ENCODE data around the gene PRKACA. TPM values are rescaled to one million over a fixed set of nuclear protein-coding genes. Genes with fewer than 3 reads are reported as not detected.
"Not testable (repeated sequence)": the region's sequence is repeated elsewhere in the genome, so short reads cannot be mapped to it uniquely, and the experiment has no call there.

PRKACA gene
- total RNA-seq, 1 experiment from 2014 or later: 57.3 TPM

DNA sequence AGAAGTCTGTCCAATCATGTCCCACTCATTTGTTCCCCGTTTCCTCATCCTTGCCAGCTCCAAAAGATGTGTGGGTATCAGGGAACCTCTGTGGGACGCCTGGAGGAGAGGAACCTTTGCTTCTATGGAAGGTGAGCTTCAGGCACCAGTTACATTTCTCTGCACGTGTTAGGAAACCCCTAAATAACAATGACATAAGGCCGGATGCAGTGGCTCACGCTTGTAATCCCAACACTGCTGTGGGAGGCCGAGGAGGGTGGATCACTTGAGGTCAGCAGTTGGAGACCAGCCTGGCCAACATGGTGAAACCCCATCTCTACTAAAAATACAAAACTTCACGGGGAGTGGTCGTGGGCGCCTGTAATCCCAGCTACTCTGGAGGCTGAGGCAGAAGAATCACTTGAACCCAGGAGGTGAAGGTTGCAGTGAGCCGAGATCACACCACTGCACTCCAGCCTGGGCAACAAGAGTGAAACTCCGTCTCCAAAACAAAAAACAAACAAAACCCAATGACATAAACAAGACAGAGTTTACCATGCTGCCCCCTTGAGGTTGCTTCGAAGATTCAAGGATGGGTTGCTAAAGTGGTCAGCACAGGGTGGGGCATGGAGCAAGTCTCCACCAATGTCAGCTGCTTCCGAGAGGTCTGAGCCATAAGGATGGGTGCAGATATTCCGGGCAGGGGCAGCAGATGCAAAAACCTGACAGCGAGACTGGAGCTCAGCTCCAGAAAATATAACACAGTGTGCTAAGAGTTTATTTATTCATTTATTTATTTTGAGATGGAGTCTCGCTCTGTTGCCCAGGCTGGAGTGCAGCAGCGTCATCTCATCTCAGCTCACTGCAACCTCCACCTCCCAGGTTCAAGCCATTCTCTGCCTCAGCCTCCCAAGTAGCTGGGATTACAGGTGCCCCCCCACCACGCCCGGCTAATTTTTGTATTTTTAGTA lies 74.6 kb downstream of the PRKACA start:
- H3K27ac Mint-ChIP-seq (ENCODE audit: unreplicated experiment); H3K4me3 Mint-ChIP-seq (ENCODE audit: low read depth, unreplicated experiment); H3K4me1 Mint-ChIP-seq (ENCODE audit: low read depth, unreplicated experiment); H3K27me3 Mint-ChIP-seq (ENCODE audit: unreplicated experiment); CTCF ChIA-PET; H3K9me3 Mint-ChIP-seq (ENCODE audit: low read depth, unreplicated experiment); intact Hi-C loops (cut with micrococcal nuclease; ENCODE audit: unreplicated experiment); BruUV-seq (replicated peaks); H3K36me3 Mint-ChIP-seq (ENCODE audit: insufficient read depth, unreplicated experiment): not testable (repeated sequence)
- TF ChIP-seq, protein P1, sequence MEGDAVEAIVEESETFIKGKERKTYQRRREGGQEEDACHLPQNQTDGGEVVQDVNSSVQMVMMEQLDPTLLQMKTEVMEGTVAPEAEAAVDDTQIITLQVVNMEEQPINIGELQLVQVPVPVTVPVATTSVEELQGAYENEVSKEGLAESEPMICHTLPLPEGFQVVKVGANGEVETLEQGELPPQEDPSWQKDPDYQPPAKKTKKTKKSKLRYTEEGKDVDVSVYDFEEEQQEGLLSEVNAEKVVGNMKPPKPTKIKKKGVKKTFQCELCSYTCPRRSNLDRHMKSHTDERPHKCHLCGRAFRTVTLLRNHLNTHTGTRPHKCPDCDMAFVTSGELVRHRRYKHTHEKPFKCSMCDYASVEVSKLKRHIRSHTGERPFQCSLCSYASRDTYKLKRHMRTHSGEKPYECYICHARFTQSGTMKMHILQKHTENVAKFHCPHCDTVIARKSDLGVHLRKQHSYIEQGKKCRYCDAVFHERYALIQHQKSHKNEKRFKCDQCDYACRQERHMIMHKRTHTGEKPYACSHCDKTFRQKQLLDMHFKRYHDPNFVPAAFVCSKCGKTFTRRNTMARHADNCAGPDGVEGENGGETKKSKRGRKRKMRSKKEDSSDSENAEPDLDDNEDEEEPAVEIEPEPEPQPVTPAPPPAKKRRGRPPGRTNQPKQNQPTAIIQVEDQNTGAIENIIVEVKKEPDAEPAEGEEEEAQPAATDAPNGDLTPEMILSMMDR (IDR thresholded peaks at IDR 0.05; ENCODE audit: unreplicated experiment): peak; percentile 39
- DNase-seq: peak; percentile 45

Other genes starting within 250 kb of the PRKACA start
- gene NANOS3, start 240.6 kb downstream of the PRKACA start, total RNA-seq (2022): 1.2 TPM in 1 of 2 replicates, not detected in the other
- 1.0 and 1.5 TPM in 2 replicates for gene BRME1, start 211.6 kb downstream of the PRKACA start, total RNA-seq (2022)
- 37.2 and 41.7 TPM in 2 replicates for gene CC2D1A, start 211.6 kb downstream of the PRKACA start, total RNA-seq (2022)
- gene PODNL1, start 179.3 kb downstream of the PRKACA start, total RNA-seq (2022): not detected in 2 replicates
- gene DCAF15, start 165.3 kb downstream of the PRKACA start, total RNA-seq (2022): 34.0 and 35.5 TPM in 2 replicates
- gene RFX1, start 111.4 kb downstream of the PRKACA start, total RNA-seq (2022): 13.8 and 14.9 TPM in 2 replicates
- gene RLN3, start 89.6 kb downstream of the PRKACA start, total RNA-seq (2022): not detected in 2 replicates
- 7.0 and 7.4 TPM in 2 replicates for gene IL27RA, start 86.0 kb downstream of the PRKACA start, total RNA-seq (2022)
- 21.4 and 27.0 TPM in 2 replicates for gene PALM3, start 55.7 kb downstream of the PRKACA start, total RNA-seq (2022)
- gene MISP3, start 45.0 kb downstream of the PRKACA start, total RNA-seq (2022): 4.2 and 5.2 TPM in 2 replicates
- gene C19orf67, start 32.0 kb downstream of the PRKACA start, total RNA-seq (2022): not detected in 2 replicates
- gene SAMD1, start 27.0 kb downstream of the PRKACA start, total RNA-seq (2022): 41.1 and 44.2 TPM in 2 replicates
- gene ASF1B, start 18.8 kb upstream of the PRKACA start, total RNA-seq (2022): 42.6 and 44.2 TPM in 2 replicates
- gene ADGRL1, start 88.4 kb upstream of the PRKACA start, total RNA-seq (2022): 24.8 and 26.5 TPM in 2 replicates